ENCODE measurements around the gene PARP3.

- TF ChIP-seq POLR2A (IDR thresholded peaks at IDR 0.05): no peak
- TF ChIP-seq, protein P1, sequence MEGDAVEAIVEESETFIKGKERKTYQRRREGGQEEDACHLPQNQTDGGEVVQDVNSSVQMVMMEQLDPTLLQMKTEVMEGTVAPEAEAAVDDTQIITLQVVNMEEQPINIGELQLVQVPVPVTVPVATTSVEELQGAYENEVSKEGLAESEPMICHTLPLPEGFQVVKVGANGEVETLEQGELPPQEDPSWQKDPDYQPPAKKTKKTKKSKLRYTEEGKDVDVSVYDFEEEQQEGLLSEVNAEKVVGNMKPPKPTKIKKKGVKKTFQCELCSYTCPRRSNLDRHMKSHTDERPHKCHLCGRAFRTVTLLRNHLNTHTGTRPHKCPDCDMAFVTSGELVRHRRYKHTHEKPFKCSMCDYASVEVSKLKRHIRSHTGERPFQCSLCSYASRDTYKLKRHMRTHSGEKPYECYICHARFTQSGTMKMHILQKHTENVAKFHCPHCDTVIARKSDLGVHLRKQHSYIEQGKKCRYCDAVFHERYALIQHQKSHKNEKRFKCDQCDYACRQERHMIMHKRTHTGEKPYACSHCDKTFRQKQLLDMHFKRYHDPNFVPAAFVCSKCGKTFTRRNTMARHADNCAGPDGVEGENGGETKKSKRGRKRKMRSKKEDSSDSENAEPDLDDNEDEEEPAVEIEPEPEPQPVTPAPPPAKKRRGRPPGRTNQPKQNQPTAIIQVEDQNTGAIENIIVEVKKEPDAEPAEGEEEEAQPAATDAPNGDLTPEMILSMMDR (IDR thresholded peaks at IDR 0.05): no peak
- no peak for TF ChIP-seq POLR2AphosphoS5 (IDR thresholded peaks at IDR 0.05)
These were observed 28.6 kb downstream of the PARP3 start for GRCh38 chr3:51970606-51971300.

Data from prostate gland (tissue), 2 donors.